GM21447 (cell line): ENCODE data around the gene FOXA2.
"Not testable (repeated sequence)": the region's sequence is repeated elsewhere in the genome, so short reads cannot be mapped to it uniquely, and the experiment has no call there.

Experiments used
- ATAC-seq: cut with Tn5 transposase; IDR thresholded peaks from one replicate; pipeline ENCODE4 v1.9.1; 2021; ENCODE audit not compliant: unreplicated experiment

The FOXA2 gene

GRCh38 chr20:22569353-22569752 is 15.0 kb downstream of the FOXA2 start:
- no peak for ATAC-seq

DNA sequence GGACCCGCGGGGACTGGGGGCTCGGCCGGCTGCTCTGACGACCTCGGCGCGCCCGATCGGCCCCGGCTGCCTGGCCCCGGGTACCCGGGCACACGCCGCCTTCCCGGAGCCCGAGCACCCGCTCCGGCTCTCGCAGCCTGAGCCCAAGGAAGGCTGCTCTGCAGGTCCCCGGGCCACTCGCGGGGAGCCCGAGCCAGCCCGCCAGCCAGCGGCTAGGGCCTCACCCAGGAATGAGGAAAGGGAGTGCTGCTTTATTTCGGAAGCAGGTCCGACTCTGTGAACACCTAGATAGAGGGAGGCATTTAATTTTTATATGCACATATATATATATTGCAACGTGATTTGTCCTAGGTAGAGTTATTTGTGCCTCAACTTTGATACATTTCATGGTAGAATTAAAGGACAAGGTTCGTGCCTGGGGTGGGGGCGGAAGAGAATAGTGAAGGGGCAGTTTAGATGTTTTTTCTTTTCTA is 15.5 kb downstream of the FOXA2 start:
- no peak for ATAC-seq

GRCh38 chr20:22567944-22568871 is 16.2 kb downstream of the FOXA2 start:
- ATAC-seq: no peak

- no peak for ATAC-seq
Measured at GRCh38 chr20:22566876-22567658, 17.3 kb downstream of the FOXA2 start.

DNA sequence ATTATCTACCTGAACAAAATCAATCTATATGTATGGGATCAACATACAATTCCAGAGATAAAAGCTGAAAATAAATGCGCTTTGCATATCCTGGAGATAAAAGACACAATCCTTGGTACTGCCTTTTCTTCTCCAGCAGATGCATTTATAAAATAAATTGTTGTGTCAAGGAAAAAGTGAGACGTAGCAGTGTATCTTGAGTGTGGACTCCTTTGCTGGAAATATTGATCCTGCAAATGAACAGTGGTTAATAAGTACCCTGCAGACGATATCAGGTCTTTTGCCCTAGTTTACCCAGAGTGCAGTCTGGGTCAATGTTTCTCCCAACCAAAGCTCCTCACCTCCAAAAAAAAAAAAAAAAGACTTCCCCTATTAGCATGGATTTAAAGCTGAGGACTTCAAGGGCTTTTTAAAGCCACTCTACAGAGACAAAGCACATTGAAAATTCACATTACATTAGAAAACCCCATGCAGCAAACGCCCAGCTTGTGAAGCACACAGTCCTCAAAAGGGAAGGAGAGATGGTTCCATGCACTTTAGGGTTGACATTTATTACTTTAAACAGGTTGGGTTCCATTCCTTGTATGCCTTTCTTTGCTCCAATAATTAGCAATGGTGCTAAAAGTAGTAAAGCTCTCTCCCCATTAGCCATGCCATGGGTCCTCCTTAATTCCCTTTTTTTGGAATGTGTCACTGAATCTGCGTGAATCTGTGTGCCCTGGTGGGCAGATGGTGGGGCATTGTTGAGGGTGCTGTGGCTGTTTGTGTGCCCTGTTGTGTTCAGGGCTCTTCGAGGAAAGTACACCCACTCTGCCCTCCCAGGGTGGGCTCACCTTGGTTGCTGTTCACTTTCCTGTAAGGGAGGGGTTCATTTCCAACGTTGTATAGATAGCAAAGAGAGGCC is 21.1 kb downstream of the FOXA2 start:
- no peak for ATAC-seq

GRCh38 chr20:22562620-22563019 is 21.8 kb downstream of the FOXA2 start:
- no peak for ATAC-seq

DNA sequence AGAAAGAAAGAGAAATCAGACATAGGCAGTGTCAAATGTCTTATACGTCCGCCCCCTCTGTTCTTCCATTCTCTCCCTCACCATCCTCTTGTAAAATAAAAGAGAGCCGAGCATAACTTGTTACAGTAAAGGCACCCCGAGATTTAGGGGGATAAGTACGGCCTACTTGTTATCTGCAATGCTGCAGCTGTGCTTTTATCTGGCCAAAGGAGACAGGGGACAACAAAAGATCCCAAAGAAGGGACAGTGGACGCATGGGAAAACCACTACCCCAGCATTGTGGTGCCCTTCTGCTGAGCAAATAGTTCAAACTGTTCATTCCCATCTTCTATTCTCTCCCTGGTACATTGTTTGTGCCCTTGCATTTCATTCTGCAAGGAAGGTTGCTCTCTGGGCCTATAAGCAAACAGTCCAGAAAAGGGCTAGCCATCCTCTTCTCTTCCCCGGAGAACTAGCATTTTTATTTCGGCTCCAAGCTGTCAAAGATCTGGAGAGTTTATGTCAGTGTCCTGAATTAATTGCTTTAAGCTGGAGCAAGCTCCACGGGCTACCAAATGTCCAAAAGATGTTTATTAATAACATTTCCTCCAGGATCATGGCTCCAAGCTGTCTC is 22.3 kb downstream of the FOXA2 start:
- no peak for ATAC-seq

DNA sequence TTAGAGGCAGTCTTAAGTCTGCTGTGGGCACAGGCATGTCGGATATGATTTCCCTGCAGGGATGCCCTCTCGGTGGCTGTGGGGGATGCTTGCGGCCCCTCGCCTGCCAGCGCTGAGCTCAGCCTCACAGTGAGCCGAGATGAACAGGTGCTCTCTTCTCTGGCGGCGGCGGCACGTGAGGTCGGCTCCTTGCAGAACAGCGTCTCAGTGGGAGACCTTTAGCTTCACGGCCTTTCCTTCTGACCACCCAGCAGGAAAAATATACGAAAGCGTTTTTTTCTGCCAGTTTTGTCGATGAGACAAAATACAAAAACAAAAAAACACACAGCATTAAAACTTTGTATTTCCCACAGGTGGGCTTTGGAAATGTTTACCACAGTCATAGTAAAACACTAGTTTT is 23.6 kb downstream of the FOXA2 start:
- ATAC-seq: no peak

DNA sequence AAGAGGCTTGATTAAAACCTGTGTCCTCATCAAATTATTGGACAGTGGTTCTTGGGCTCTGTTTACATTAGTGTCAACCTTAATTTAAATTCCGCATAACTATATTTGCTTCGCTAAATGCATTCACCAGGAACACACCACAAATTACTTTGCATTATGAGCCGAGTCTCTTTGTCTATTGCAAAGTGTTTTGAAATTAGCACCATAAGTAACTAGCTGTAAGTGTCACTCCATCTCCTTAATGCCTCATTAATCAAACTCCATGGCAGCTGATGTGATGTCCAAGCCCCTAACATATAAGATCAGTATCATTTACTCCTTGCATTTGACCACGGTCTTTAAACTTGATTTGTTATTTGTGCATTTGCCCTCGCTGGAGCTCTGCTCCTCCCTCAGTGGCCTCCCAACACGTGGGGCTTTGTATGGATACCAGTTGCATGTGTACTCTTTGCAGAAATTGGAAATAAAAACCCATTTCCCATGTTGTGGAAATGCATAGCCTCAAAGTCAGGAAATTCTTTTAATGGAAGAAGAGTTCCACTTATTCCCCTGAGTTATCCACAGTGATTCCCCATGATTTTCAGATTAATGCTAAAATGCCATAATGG is 24.6 kb downstream of the FOXA2 start:
- no peak for ATAC-seq

- ATAC-seq: no peak
Measured at GRCh38 chr20:22557403-22558276, 26.7 kb downstream of the FOXA2 start.

DNA sequence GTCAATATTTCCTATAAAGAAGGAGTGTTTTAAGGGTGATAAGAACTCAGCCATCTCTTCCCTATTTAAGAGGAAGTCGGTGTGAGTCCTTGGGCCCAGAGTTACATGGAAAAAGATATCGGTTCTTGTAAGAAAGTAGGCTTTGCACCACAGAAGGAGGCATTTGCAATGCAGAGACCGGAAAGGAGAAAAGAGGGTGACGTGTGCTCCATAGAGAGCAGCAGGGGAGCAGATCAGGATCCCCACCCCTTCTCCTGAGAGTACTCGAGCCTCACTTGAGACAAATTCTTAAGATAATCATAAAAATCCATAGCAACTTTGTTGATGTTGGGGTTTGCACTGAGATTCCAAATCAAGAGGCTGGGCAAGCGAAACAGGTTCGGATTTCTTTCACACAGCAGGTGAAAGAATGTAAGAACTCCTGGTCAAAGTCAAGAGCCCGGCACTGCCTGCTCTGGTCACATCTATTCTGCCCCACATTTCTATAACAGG is 27.8 kb downstream of the FOXA2 start:
- no peak for ATAC-seq

- no peak for ATAC-seq
Measured at GRCh38 chr20:22555791-22556564, 28.4 kb downstream of the FOXA2 start.

GRCh38 chr20:22554391-22554790 is 30.0 kb downstream of the FOXA2 start:
- ATAC-seq: no peak

- ATAC-seq: not testable (repeated sequence)
Measured at GRCh38 chr20:22550514-22550913, 33.9 kb downstream of the FOXA2 start.

GRCh38 chr20:22548040-22548439 is 36.3 kb downstream of the FOXA2 start:
- ATAC-seq: no peak

GRCh38 chr20:22546344-22546743 is 38.0 kb downstream of the FOXA2 start:
- ATAC-seq: no peak

DNA sequence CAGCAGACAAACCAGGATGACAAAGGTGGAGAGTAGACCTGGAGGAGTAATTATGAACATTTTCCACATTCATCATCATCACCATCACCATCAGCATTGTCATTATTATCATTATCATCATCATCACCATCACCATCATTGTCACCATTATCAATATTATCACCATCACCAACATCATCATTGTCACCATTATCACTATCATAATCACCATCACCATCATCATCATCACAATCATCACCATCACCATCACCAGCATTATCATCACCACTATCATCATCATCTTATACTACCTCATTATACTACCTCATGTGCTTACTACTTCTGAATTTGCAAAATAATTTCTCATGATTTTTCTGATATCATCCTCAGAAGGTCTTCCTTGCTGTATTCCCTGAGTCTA is 39.3 kb downstream of the FOXA2 start:
- ATAC-seq: no peak

DNA sequence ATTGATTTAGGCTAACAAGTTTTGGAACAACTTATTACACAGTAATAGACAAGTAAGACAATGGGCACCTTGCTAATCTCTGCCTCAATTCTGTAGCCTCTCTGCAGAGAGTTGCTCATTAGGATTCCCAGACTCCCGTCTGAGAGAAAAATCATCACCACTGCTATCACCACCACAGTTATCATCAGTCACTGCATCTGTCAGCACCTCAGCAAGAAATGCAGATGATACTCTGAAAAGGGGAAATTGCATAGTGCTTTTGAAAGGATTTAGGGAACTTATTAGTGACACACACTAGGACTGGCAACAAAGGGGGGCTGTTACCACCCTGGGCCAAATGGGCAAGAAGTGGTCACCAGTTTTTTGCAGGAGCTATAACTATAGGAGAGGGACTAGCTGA is 39.9 kb downstream of the FOXA2 start:
- no peak for ATAC-seq
